Ishikawa (cell line): Measurements from ENCODE around the gene GAS2.

ENCODE experiments used
- CEBPB ChIP-seq: IDR thresholded peaks from 2 replicates; pipeline ENCODE4 v1.6.1; 2012
- FOXM1 ChIP-seq: IDR thresholded peaks from 2 replicates; pipeline ENCODE4 v1.6.1; 2012; ENCODE audit warnings: low read depth, borderline replicate concordance
- MAX ChIP-seq: IDR thresholded peaks from 2 replicates; pipeline ENCODE4 v1.6.1; 2012
- RAD21 ChIP-seq: IDR thresholded peaks from 2 replicates; pipeline ENCODE4 v1.6.1; 2012; ENCODE audit warnings: low read depth
- TCF12 ChIP-seq: IDR thresholded peaks from 2 replicates; pipeline ENCODE4 v1.6.1; 2012; ENCODE audit warnings: low read depth
- YY1 ChIP-seq: IDR thresholded peaks from 2 replicates; pipeline ENCODE4 v1.6.1; 2012; ENCODE audit warnings: low read depth

- TF ChIP-seq MAX (no peak), FOXM1 (no peak), CEBPB (no peak), YY1 (no peak), RAD21 (no peak), TCF12 (no peak)
Measured at GRCh38 chr11:22851477-22851876, 185.1 kb downstream of the GAS2 start.
